ENCODE results near the gene ENPP1. TPM values are rescaled to one million over a fixed set of nuclear protein-coding genes. Genes with fewer than 3 reads are reported as not detected.
A peak's percentile ranks its signal among the peaks of the same experiment; 100 is the strongest.

ENPP1 gene
- total and polyA plus RNA-seq, 8 donors: 4.8 to 46.6 (median 18.7) TPM

DNA sequence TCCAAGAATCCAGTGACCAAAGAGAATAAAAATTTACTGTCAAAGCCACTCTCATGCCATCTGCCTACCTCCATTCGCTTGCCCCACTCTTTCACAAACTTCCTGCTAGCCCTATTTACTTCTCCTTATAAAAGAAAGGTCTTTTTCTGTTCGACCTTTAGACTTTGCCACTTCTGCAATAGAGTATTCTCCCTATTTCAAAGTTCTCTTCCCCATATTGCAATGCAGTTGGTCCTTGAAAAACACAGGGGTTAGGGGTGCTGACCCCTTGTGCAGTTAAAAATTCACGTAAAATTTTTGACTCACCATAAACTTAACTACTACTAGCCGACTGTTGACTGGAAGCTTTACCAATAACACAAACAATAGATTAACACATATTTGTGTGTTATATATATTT, 128.3 kb downstream of the ENPP1 start:
- H3K27me3 ChIP-seq: no peaks in the 10 kb centered on the region
- no peak for ATAC-seq
- intact Hi-C loops (cut with DNase I): loop anchor here in 1 of 3 donors (10.0 kb wide), 1 partner anchor 229 kb away; no protein-coding TSS in a partner anchor
- H3K9me3 ChIP-seq: no peaks in the 10 kb centered on the region
- no peaks in the 10 kb centered on the region for H3K4me1 ChIP-seq
- no peak overlapping the region for H3K4me3 ChIP-seq
- no peak for FAIRE-seq
- WGBS, 2 donors: 74 to 83% methylated on average over 4 of the region's 4 CpGs
- no peak for TF ChIP-seq CTCF (IDR thresholded peaks at IDR 0.05)
- H3K36me3 ChIP-seq: no peaks in the 10 kb centered on the region
- no peak for DNase-seq
- H3K27ac ChIP-seq: no peak overlapping the region

- ATAC-seq: no peak
- H3K36me3 ChIP-seq: no peaks in the 10 kb centered on the region
- 52 to 73% methylated on average over 2 of the region's 2 CpGs for WGBS, 2 donors
- H3K9me3 ChIP-seq: no peaks in the 10 kb centered on the region
- no peak for TF ChIP-seq CTCF (IDR thresholded peaks at IDR 0.05)
- intact Hi-C loops (cut with DNase I): loop anchor here in 1 of 3 donors (10.0 kb wide), 1 partner anchor 228 kb away; no protein-coding TSS in a partner anchor
- H3K27me3 ChIP-seq: no peaks in the 10 kb centered on the region
- no peak overlapping the region for H3K27ac ChIP-seq
- no peak overlapping the region for H3K4me3 ChIP-seq
- no peaks in the 10 kb centered on the region for H3K4me1 ChIP-seq
- no peak for DNase-seq
- no peak for FAIRE-seq
Observed at GRCh38 chr6:131937226-131937625, 129.4 kb downstream of the ENPP1 start.

GRCh38 chr6:131937703-131938631, 130.1 kb downstream of the ENPP1 start:
- no peak overlapping the region for H3K27ac ChIP-seq
- H3K27me3 ChIP-seq: no peaks in the 10 kb centered on the region
- no peaks in the 10 kb centered on the region for H3K36me3 ChIP-seq
- FAIRE-seq: peak; percentile 32
- no peak overlapping the region for H3K4me3 ChIP-seq
- H3K9me3 ChIP-seq: no peaks in the 10 kb centered on the region
- intact Hi-C loops (cut with DNase I): loop anchor here in 1 of 3 donors (10.0 kb wide), 1 partner anchor 227 kb away; no protein-coding TSS in a partner anchor
- no peak for DNase-seq
- no peaks in the 10 kb centered on the region for H3K4me1 ChIP-seq
- no peak for TF ChIP-seq CTCF (IDR thresholded peaks at IDR 0.05)
- no peak for ATAC-seq
- 70 to 76% methylated on average over 8 of the region's 8 CpGs for WGBS, 2 donors

Small RNAs within 50 kb of the gene (microRNA-seq; reads per million reads assigned to microRNA genes)
- gene MIR548H5: 0 reads per million in 2 donors

Other genes with a start within 250 kb of the ENPP1 start
- gene ARG1, start 234.8 kb upstream of the ENPP1 start, total RNA-seq: under 1 TPM in 2 of 6 donors, not detected in 4; 0.69 to 0.85 TPM
- 1 to 10 TPM; 1.2 to 2.0 TPM for gene ARG1, start 234.8 kb upstream of the ENPP1 start, polyA plus RNA-seq
- gene MED23, start 179.8 kb upstream of the ENPP1 start, total RNA-seq: 10 to 100 TPM in 5 of 6 donors, 1 to 10 TPM in 1; 9.7 to 22.8 (median 13.2) TPM
- 10 to 100 TPM; 11.0 to 17.7 TPM for gene MED23, start 179.8 kb upstream of the ENPP1 start, polyA plus RNA-seq
- under 1 TPM in 3 of 6 donors, not detected in 3; 0.09 to 0.38 (median 0.13) TPM for gene ENPP3, start 170.7 kb upstream of the ENPP1 start, total RNA-seq
- under 1 TPM; 0.07 to 0.23 TPM for gene ENPP3, start 170.7 kb upstream of the ENPP1 start, polyA plus RNA-seq
- gene OR2A4, start 106.6 kb upstream of the ENPP1 start, total RNA-seq: not detected
- gene OR2A4, start 106.6 kb upstream of the ENPP1 start, polyA plus RNA-seq: under 1 TPM in 1 of 2 donors, not detected in 1; 0.46 TPM
- not detected for gene CTAGE9, start 97.0 kb upstream of the ENPP1 start, total RNA-seq
- gene CTAGE9, start 97.0 kb upstream of the ENPP1 start, polyA plus RNA-seq: not detected
- gene CCN2, start 143.4 kb downstream of the ENPP1 start, total RNA-seq: 10 to 100 TPM; 22.5 to 68.2 (median 37.7) TPM
- 10 to 100 TPM; 18.4 to 30.4 TPM for gene CCN2, start 143.4 kb downstream of the ENPP1 start, polyA plus RNA-seq